DOHH2 (cell line): Measurements from ENCODE around the gene RIC1.

Experiments used
- CTCF ChIP-seq: fragments of 200-600 bp; sonication (generic); IDR thresholded peaks from one replicate; pipeline ENCODE4 v1.5.1; 2014; ENCODE audit warnings: antibody characterized with exemption, mild to moderate bottlenecking, low read depth, low read length; ENCODE audit not compliant: poor library complexity, severe bottlenecking
- EZH2phosphoT487 ChIP-seq: fragments of 200-600 bp; sonication (generic); IDR thresholded peaks from 2 replicates; pipeline ENCODE4 v1.6.1; 2017; ENCODE audit warnings: borderline replicate concordance, mild to moderate bottlenecking, antibody characterized with exemption, low read length, moderate library complexity, mixed read lengths

DNA sequence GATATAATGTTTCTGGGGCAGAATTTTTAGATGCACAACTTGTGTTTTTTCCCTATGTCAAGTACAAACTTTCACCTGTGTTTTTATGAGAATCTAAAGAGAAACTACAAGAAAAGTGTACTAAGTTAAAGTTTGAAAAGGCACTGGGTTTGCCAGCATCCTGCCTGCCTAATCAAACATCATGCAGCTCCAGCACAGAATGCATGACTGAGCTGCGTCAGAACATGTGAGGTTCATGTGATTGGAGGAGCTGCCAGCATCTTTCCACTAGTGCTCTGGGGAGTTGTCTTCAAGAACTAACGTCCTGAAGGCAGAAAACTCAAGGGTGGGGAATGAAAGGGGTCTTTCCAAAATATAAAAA, 46.1 kb upstream of the RIC1 start:
- TF ChIP-seq CTCF (no peak), EZH2phosphoT487 (no peak)
